Anterior cingulate cortex (tissue), 58 donors: ENCODE measurements around the gene FBXO27.
"Not testable (repeated sequence)": the region's sequence is repeated elsewhere in the genome, so short reads cannot be mapped to it uniquely, and the experiment has no call there.

ENCODE experiments used
- DNase-seq, 58 donors: peaks; one replicate each; lab custom pipeline; 2025; lab: John Stamatoyannopoulos, UW

Gene FBXO27

DNA sequence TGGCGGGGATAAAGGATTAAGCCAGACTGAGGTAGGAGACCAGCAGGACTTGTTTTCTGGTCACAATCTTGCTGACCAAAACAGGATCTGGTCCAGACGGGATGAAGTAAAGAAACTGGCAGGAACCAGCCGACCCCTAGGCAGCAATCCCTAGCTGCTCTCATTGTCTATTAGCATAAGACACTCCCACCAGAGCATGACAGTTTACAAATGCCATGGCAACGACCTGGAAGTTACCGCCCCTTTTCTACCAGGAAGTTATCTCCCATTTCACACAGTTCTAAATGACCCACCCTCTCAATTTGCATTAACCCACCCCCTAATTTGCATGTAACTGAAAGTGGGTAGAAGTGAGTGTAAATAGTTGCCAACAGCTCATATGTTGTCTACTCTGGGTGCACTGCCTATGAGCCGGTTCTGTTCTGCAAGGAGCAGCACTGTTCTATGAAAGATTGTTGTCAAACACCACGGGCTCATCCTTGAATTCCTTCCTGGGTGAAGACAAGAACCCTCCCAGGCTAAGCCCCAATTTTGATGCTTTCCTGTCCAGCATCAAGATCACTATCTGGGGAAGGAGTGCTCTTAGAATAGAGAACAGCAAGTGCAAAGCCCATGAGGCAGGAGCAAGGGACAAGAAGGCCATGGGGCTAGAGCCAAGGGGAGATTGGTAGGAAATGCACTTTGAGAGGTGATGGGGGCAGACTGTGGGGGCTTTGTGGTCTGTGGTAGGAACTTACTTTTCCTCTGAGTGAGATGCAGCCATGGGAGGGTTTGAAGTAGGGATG lies 13.9 kb upstream of the FBXO27 start:
- no peak for DNase-seq

DNA sequence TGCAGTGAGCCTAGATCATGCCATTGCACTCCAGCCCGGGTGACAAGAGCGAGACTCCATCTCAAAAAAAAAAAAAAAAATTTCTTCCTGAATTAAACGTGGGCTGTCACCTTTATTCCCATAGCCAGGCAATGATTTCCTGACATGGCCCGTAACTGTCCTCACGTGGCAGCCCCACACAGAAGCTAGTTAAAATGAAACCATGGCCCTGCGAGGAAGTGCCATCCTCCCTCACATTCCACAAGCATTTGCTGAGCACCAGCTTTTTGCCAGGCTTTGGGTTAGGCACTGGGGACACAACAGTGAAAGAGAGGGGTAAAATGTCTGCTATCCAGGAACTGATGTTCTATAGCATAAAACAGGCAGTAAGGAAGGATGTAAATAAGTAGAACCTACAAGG lies 13.2 kb upstream of the FBXO27 start:
- no peak for DNase-seq

DNA sequence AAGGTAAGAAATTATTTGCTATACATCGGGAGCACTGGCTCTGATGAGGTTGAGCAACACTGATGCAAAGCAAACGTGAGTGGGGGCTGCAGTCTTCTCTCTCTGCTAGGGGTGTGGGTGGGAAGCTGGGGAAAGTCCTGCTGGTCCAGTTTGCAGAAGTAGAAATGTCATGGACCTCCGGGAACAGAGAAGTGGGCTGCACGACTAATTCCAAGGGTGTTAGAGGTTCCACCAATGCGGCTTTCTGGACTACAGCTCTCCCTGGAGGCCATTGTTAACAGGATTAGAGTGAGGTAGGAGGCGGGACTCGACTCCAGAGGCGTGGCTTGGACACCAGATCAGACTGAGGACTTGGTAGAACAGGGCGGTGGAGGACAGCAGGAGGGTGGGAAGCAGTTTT lies 5.7 kb upstream of the FBXO27 start:
- DNase-seq = peak in 28 of 58 donors; percentile 1 to 44 (median 14)

DNA sequence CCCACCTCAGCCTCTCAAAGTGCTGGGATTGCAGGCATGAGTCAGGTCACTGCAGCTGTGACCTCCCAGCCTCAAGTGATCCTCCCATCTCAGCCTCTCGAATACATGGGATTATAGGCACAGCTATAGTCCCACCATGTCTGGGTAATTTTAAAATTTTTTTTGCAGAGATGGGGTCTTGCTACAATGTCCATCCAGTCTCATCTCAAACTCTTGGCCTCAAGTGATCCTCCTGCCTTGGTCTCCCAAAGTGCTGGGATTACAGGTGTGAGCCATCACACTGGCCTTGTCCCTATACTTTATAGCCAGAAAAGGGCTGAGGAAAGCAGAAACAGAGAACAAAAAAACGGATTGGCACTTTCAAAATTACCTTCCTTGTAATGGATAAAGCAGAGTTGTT lies 4.8 kb upstream of the FBXO27 start:
- no peak for DNase-seq

DNA sequence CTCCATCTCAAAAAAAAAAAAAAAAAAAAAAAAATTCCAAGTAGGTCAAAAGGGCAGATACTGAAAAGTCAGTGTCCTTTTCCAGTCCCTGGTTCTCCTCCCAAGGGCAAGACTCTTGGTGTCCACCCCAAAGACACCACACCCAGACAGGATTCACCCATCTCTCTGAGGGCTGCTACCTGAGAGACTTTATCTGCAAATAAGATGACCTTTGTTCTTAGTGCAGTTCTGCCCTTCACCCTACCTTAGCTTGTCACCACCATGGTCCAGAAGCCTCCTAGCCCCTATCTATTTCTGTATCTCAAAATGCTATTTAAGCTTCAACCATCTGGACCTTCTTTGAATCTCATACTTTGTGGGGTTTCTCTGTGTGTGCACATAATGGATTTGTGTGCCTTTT lies 4.2 kb upstream of the FBXO27 start:
- no peak for DNase-seq

DNA sequence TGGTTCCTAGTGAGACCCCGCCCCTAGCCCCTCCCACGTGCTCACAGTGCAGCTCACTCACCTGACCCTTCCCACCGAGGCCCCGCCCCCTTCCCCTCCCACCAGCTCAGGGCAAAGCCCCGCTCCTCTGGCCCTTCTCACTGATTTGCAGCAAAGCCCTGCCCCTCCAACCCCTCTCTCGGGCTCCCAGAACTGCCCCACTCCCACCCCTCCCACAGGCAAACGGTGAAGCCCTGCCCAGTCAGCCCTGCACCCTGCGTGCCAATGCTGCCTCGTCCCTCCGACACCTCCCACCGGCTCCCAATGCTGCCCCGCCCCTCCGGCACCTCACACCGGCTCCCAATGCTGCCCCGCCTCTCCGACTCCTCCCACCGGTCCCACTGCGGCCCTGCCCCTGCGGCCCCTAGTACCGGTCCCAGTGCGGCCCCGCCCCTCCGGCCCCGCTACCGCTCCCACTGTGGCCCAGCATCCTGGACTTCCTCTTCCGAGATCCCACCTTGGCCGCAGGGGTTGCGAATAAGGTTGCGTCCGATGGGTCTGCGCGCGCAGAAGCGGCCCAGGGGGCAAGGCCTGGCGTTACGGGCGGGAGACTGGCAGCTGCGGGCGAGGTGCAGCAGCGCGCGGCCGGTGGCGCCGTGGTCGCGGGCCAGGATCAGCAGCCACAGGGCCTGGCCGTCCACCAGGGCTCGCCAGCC lies 834 bp downstream of the FBXO27 start:
- DNase-seq = peak in 57 of 58 donors; percentile 17 to 95 (median 80)

DNA sequence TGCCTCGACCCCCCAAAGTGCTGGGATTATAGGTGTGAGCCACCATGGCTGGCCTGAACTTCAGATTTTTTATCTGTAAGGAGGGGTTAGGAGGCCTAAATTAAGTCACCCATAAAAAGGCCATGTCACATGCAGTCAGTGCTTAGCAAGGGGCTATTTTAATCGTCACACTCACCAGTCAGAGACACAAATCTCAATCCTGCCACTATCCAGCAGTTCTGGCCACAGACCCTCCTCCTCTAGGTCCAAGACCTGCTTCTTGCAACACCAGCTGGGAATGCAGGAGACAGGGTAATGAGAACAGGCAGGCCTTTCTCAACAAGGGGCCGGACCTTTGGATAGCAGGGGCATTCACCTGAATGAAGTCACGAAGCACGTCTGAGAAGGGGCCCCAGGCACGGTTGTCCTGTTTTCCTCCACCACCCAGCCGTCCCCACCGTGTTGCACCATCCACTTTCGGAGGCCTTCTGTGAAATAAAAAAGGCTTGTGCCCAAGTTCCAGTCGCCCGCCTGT lies 1.4 kb downstream of the FBXO27 start:
- no peak for DNase-seq

DNA sequence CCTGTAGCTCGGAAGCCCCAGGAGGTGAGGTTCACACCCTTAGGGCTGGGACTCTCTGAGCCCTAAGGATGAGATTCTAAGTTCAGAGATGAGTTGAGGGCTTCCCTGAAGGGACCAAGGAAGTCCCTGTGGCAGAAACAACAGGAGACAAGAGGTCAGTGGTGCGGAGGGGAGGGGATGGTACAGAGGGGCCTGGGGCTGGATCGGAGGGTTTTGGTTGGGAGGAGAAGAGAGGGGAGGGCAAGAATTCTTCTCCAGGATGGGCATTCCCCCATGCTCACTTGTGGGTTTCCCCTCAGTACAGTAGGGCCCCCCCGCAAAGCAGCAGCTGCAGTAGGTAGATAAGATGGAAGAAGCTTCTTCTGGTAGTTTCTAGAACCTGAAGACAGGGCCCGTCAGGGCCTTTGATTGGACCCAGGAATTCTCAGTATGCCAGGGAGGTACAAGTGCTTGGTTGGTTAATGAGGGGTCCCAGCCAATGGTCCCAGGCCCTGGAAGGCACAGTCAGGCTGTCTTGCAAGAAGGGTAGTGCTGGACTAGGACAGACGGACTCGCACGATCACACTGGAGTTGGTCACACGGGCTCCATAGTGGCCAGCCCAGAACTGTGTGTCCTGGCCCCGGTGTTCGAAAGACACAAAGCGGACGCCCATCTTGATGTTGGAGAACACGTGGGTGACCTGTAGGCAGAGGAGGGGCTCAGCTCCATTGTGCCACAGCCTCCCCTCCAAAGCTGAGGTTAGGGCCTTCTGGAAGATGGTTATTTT lies 7.3 kb downstream of the FBXO27 start:
- no peak for DNase-seq

DNA sequence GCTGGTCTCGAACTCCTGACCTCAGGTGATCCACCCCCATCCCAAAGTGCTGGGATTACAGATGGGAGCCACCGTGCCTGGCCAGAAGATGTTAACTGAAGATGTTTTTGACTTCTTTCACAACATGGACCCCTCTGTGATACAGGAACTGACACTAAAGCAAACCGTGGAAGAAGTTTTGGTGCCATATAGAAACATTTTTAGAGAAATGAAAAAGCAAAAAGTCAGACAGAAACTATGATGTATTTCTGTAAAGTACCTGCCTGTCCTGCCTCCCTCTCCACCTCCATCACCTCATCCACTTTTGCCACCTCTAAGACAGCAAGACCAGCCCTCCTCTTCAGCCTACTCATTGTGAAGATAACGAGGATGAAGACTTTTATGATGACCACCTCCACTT lies 11.3 kb downstream of the FBXO27 start:
- DNase-seq = no peak

DNA sequence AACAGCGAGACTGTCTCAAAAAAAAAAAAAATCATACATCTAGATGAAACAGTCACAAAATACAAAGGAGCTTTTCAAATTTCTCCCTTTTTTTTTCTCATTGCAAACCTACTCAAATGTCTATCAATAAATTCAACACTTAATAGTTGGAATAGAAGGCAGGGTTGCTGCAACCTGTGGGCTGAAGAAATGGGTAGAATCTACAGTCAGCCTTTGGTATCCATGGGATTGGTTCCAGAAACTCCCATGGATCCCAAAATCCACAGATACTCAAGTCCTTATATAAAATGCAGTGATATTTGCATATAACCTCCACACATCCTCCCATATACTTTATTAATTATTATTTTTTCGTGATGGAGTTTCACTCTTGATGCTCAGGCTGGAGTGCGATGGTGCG lies 14.7 kb downstream of the FBXO27 start:
- no peak for DNase-seq

DNA sequence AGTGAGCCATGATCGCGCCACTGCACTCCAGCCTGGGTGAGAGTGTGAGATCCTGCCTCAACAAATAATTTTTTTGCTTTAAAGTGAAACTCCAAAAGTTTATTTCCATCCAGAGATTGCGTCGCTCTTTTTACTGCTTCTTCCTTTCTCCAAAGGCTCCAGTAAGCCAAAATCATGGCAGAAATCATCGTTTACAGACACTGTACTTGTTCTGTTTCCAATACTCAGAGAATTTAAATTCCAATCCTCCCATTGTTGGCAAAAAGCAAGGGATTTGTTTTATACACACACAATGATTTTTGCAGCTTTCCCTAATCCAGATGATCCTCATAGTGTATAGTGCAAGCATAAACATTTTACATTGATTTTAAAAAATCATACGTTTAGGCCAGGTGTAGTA lies 15.3 kb downstream of the FBXO27 start:
- DNase-seq = no peak

DNA sequence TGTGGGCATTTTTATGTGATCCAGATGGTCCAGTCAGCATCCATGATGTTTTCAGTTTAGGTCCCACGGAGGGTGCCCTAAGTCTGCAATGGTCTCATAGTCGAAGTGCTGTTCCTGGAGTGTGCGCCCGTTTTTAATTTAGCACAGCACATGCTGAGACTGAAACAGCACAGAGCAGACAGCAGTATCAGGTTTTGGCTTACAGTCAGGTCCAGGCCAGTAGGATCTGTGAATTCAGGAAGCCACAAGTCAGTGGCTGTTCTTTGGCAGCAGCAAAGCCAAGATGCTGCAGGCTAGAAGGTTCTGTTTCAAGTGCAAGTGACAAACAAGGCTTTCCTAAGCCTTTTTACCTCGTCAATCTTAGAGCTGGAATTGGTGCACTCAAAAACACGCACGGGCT lies 18.3 kb downstream of the FBXO27 start:
- no peak for DNase-seq

DNA sequence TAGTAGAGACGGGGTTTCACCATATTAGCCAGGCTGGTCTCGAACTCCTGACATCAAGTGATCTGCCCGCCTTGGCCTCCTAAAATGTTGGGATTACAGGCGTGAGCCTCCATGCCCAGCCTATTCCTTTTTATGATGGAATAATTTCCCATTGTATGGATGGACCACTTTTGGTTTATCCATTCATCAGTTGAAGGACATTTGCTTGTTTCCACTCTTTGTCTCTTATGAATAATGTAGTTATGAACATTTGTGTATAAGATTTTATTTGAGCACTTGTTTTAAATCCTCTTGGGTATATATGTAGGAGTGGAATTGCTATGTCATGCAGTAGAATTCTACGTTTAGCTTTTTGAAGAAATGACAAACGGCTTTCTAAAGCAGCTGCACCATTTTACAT lies 23.3 kb downstream of the FBXO27 start:
- no peak for DNase-seq

DNA sequence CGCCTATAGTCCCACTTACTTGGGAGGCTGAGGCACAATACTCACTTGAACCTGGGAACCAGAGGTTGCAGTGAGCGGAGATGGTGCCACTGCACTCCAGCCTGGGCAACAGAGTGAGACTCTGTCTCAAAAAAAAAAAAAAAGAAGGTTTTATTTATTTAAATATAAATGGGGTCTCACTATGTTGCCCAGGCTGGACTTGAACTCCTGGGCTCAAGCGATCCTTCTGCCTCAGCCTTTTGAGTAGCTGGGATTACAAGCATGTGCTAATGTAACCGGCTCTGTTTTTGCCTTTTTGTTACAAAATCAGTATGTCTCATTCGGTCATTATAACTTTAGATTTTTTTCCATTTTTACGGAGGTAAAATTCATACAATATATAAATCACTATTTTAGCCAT lies 24.2 kb downstream of the FBXO27 start:
- no peak for DNase-seq

DNA sequence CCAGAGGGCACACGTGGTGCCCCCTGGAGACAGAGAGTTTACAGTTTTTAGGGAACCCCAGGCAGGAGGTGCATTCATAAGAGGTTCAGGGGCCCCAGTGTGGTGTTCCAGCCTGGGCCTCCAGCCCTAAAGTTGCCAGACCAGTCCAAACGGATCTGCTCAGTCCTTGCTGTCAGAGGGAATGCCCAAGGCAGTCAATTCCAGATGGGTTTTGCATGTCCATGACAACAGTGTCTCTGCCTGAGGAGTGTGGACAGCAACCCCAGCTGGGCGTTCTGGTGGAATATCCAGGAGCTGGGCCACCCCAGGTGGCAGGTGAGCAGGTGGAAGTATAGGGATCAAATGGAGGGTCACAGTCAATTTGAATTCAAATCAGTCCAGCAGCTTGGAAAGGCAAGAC lies 25.3 kb downstream of the FBXO27 start:
- no peak for DNase-seq

DNA sequence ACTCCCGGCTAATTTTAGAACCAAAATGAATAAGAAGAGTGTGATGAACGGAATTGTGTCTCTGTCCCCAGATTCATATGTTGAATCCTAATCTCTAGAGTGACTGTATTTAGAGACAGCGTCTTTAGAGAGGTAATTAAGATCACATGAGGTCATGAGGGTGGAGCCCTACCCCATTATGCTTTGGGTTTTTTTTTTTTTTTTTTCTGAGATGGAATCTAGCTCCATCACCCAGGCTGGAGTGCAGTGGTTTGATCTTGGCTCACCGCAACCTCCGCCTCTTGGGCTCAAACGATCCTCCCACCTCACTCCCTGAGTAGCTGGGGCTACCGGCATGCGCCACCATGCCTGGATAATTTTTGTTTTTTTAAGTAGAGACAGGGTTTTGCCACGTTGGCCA lies 27.9 kb downstream of the FBXO27 start:
- DNase-seq = no peak

DNA sequence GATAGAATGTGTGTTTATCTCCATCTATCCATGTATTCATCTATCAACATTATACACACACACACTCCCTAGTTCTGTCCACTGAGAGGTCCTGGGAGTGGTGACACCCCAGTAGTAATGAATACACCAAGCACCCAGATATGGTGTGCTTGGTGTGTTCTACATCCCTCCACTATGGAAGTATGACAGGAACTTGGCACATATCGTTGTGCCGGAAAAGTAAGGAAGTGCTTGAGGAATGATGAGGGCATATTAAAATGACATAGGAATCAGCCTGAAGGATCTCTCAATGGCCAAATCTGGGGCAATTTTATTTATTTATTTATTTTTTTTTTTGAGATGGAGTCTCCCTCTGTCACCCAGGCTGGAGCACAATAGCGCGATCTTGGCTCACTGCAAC lies 28.6 kb downstream of the FBXO27 start:
- no peak for DNase-seq

DNA sequence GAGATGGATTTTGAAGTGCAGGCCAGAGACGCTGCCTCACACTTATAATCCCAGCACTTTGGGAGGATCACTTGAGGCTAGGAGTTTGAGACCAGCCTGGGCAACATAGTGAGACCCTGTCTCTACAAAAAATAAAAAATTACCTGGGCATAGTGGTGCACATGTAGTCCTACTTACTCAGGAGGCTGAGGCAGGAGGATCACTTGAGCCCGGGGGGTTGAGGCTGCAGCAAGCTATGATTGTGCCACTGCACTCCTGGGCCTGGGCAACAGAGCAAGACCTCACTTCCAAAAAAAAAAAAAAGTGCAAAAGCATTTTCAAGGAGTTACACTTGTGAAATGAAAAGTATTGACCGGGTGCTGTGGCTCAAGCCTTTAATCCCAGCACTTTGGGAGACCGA lies 29.2 kb downstream of the FBXO27 start:
- no peak for DNase-seq

DNA sequence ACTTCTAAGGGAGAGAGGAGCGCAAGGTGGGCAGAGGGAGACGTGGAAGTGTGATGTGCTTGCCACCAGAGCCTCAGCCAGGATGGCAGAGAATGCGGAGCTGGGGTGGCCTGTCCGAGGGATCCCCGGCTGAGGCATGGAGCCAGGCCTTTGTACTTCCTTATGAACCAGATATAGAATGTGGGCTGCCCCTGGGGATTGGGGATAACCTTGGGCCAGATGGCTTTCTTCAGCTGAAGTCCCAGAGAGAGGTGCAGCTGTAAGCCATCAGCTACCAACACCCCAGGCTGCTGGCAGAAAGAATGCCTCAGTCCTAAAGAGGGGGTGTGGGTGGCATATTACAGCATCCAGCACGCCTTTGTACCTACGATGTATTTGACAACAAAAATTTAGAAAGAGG lies 31.3 kb downstream of the FBXO27 start:
- DNase-seq = peak in 23 of 58 donors; percentile 2 to 75 (median 21)

DNA sequence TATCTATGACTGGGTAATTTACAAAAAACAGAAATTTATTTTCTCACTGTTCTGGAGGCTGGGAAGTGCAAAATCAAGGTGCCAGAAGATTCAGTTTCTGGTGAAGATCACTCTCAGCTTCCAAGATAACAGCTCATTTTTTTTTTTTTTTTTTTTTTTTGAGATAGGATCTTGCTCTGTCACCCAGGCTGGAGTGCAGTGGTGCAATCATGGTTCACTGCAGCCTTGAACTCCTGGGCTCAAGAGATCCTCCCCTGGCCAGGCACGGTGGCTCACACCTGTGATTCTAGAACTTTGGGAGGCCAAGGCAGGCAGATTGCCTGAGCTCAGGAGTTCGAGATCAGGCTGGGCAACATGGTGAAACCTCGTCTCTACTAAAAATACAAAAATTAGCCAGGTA lies 34.8 kb downstream of the FBXO27 start:
- not testable (repeated sequence) for DNase-seq

DNA sequence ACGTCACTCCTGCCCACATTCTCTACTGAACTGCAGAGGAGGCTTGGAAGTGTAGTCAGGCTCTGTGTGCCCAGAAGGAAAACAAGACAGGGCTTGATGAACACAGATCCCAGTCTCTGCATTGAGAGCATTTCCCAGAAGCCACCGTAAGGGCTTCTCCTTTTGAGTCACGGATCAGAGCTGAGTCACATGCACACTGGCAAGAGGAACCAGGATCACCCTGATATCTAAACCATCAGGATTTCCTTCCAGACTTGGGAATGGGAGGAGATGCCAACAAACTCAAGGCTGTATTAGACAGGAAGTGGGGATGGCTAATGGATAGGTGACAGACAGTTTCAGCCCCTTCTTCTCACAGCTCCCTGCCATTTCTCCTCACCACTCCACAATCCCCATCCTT lies 39.1 kb downstream of the FBXO27 start:
- DNase-seq = no peak
